ENCODE measurements around the gene SLC16A14.
A peak's percentile ranks its signal among the peaks of the same experiment; 100 is the strongest.
"Not testable (repeated sequence)": the region's sequence is repeated elsewhere in the genome, so short reads cannot be mapped to it uniquely, and the experiment has no call there.

SLC16A14 gene

DNA sequence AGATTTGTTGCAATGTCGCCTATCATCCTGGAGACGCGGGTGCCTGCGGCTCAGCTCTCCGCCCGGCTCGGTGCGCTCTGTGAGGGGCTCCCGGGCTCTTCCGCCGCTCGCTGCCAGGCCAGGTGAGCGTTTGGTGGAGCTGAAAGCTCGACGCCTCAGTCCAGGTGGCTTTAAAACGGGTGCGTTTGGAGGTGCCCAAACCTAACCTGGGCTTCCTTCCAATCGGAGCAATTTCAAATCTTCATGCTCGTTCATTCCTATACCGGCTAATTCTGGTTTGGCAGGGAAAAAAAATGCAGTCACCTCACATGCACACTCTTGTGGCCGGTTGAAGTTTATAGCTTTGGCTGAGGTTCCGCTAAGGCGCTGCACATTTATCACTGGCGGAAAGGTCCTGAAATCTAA lies at the start of gene SLC16A14:
Gene SLC16A14, minus strand, starts transcription at position 274 of the 405 bp plus-strand sequence. CDS start 9,572 bp downstream, outside the sequence.
- DNase-seq: peak; percentile 72

DNA sequence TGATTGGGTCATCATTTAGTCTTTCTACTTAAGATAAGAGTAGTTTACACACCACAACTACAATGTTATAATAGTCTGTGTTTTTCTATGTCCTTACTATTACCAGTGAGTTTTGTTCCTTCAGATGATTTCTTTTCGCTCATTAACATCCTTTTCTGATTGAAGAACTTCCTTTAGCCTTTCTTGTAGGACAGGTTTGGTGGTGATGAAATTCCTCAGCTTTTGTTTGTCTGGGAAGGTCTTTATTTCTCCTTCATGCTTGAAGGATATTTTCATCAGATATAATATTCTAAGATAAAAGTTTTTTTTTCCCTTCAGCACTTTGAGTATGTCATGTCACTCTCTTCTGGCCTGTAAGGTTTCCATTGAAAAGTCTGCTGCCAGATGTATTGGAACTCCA lies 38.0 kb upstream of the SLC16A14 start:
- no peak for DNase-seq

DNA sequence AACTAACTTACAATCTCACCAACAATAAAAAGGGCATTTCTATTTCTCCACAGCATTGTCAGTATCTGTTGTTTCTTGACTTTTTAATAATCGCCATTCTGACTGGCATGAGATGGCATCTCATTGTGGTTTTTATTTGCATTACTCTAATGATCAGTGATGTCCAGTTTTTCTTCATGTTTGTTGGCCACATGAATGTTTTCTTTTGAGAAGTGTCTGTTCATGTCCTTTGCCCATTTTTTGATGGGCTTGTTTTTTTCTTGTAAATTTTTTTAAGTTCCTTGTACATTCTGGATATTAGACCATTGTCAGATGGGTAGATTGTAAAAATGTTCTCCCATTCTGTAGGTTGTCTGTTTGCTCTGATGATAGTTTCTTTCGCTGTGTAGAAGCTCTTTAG lies 33.2 kb upstream of the SLC16A14 start:
- DNase-seq: not testable (repeated sequence)

DNA sequence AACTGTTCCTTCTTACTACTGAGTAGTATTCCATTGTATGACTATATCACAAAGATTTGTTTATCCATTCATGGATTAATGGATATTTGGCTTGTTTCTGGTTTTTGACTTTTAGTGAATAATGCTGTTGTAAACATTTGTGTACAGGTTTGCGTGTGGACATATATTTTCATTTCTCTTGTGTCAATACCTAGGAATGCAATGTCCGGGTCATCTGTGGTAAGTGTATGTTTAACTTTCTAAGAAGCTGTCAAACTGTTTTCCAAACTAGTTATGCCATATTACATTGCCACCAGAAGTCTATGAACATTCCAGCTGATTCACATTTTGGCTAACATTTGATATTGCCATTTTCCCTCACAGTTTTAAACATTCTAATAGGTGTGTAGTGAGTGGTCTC lies 29.1 kb upstream of the SLC16A14 start:
- no peak for DNase-seq

- DNase-seq: no peak
These were observed 28.7 kb upstream of the SLC16A14 start for GRCh38 chr2:230097424-230097823.

GRCh38 chr2:230090967-230091366 lies 22.2 kb upstream of the SLC16A14 start:
- no peak for DNase-seq

- no peak for DNase-seq
These were observed 16.5 kb upstream of the SLC16A14 start for GRCh38 chr2:230085201-230085600.

DNA sequence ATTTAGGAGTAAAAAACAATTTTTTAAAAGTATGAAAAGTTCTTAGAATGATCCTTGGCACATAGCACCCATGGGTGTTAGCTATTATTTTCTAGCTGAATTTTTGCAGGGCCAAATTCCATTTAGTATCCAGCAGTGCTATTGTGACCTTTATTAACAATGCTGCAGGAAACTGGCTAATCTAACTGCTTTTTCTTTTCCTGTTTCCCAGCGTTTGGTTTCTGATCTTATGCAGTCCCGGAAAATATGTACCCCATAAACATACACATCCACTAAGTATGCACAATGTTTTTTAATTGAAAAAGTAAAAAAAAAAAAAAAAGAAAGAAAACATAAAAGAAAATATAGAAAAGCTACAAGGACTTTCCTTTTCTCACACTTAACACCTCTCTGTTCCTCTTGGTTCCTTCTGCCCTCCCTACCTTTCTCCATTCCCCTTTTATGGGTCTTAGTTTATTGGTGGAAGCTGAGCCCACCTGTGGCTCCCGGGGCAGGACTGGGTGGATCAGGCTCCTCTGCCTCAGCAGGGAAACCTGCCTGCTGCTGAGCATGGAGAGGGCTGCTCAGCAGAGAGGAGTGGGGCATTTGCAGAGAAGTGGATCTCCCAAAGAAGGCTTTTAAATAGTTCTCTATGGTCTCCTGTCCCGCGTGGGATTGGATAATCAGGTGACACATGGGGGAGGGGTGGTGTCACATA lies 9.3 kb upstream of the SLC16A14 start:
- no peak for DNase-seq

DNA sequence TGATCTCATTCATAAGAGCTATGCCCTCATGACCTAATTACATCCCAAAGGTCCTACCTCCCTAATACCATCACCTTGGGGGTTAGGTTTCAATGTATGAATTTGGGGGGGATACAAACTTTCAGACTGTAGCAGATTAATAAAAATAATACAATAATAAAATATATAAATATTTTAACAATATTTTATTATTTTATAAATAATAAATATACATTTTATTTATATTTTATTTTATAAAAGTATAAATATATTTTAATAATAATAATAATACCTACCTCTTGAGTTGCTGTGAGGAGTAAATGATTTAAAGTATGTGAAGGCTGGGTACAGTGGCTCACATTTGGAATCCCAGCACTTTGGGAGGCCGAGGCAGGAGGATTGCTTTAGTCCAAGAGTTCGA lies 8.1 kb upstream of the SLC16A14 start:
- no peak for DNase-seq

GRCh38 chr2:230075988-230076631 lies 7.4 kb upstream of the SLC16A14 start:
- DNase-seq: no peak

- no peak for DNase-seq
These were observed 2.7 kb upstream of the SLC16A14 start for GRCh38 chr2:230071421-230071820.

DNA sequence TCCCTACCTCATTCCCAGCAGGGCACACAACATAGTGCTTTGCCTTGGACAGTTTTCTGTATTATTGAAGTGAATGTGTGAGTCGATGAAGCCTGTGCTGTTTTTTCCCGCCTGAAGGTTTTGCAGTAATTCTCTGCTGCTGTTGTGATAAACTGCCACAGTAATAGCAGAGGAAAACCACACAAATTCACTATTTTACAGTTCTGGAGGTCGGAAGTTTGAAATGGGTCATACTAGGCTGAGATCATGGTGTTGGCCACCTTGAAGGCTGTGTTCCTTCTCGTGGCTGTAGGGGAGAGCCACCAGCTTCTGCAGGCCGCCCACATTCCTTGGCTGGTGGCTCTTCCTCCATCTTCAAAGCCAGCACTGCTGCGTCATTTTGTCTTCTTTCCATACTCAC lies 678 bp upstream of the SLC16A14 start:
- DNase-seq: no peak

GRCh38 chr2:230068016-230068650 lies 591 bp downstream of the SLC16A14 start:
- DNase-seq: peak; percentile 28

- DNase-seq: no peak
These were observed 7.9 kb downstream of the SLC16A14 start for GRCh38 chr2:230060672-230061293.

DNA sequence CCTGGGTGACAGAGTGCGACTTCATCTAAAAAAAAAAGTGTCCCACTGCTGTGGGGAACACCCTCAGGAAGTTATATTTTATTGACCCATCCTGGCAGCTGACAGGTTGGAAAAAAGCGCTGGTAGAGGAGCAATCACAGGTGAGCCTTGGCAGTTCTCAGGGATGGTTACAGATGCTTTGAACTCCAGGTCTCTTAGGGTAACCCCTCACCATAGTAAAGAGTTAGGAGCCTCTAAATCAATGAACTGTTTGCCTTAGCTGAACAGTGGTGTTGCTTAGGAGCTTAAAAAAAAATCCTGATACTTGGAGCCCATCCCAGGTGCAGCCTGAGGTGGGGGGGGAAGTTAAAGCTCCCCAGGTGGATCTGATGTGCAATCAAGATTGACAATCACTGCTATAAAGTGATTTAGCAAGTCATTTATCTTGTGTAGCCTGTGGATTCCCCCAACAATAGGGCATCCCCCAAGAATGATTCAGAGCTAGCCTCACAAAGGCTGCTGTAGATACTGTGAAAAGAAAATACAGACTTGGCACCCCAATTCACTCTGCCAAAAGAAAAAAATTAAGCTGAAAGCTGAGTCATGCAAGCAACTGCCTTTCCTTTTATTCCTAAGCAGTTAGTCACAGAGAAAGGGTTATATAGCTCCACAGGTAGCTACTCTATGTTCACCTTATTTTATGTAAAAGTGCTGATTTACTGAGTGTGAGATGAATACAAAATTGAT lies 14.8 kb downstream of the SLC16A14 start:
- DNase-seq: no peak

- no peak for DNase-seq
These were observed 16.4 kb downstream of the SLC16A14 start for GRCh38 chr2:230052299-230052698.

GRCh38 chr2:230050136-230050535 lies 18.6 kb downstream of the SLC16A14 start:
- no peak for DNase-seq

GRCh38 chr2:230048010-230048671 lies 20.6 kb downstream of the SLC16A14 start:
- DNase-seq: no peak

GRCh38 chr2:230046491-230046890 lies 22.2 kb downstream of the SLC16A14 start:
- DNase-seq: no peak

DNA sequence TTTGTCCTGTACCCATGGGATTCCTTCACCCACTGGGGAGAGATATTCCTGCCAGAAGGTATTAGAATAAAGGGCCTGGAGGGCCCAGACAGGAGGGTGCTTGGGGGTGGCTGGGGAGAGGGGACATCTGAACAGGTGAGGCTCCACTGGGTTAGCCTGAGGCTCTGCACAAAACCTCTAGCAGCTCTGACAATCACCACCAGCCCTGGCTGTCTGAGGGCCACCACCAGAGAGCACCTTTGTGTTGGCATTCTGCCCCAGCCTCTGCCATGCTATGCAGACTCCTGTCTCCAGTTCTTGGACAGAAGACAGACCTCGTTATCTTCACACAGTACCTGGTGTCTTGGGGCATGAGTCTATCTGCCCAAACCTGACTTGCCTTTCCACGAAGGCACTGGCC lies 25.3 kb downstream of the SLC16A14 start:
- DNase-seq: no peak

GRCh38 chr2:230043025-230043424 lies 25.7 kb downstream of the SLC16A14 start:
- DNase-seq: no peak

GRCh38 chr2:230042195-230042594 lies 26.5 kb downstream of the SLC16A14 start:
- no peak for DNase-seq

Measured in NCI-H2171 treated with DMSO at 0.1 percent for 48 hours (cell line).